Natural killer cell (primary cell): Measurements from ENCODE around the gene PSMG1. TPM values are rescaled to one million over a fixed set of nuclear protein-coding genes. Genes with fewer than 3 reads are reported as not detected.
A peak's percentile ranks its signal among the peaks of the same experiment; 100 is the strongest.

Source experiments
- ATAC-seq, 3 donors: fragments of 150-1000 bp in 2 of 3; fragments of 200-7000 bp in 1 of 3; cut with Tn5 transposase; 1 replicate in 1 of 3; 2 replicates in 2 of 3; pipeline ENCODE4 v1.10.0; 2021; ENCODE audit warnings: mild to moderate bottlenecking in 2 of 3, moderate library complexity in 2 of 3
- DNase-seq, 2 donors: peaks; one replicate each; pipeline versions ENCODE4 v3.0.0 to v3.0.0-alpha.2; 2013 to 2021; ENCODE audit warnings: mixed read lengths in 1 of 2
- H3K27ac ChIP-seq: one replicate; pipeline ENCODE4 v1.5.1; 2013; ENCODE audit warnings: mild to moderate bottlenecking, low read length
- H3K27me3 ChIP-seq: one replicate; pipeline ENCODE4 v1.6.1; 2013; ENCODE audit warnings: low read length; ENCODE audit not compliant: control insufficient read depth, insufficient read depth
- H3K36me3 ChIP-seq: one replicate; pipeline ENCODE4 v1.6.1; 2013; ENCODE audit warnings: low read length; ENCODE audit not compliant: control insufficient read depth, insufficient read depth
- H3K4me1 ChIP-seq: one replicate; pipeline ENCODE4 v1.6.1; 2013; ENCODE audit warnings: low read length; ENCODE audit not compliant: control insufficient read depth, insufficient read depth
- H3K4me3 ChIP-seq: one replicate; pipeline ENCODE4 v1.5.1; 2013; ENCODE audit warnings: low read length
- H3K9me3 ChIP-seq: one replicate; pipeline ENCODE4 v1.6.1; 2013; ENCODE audit warnings: low read length; ENCODE audit not compliant: control insufficient read depth, insufficient read depth
- H3K27ac Mint-ChIP-seq, 2 donors: one replicate each; pipeline ENCODE4 v1.8.0; 2022; ENCODE audit warnings: mild to moderate bottlenecking in 2 of 2, mixed read lengths in 2 of 2, moderate library complexity in 1 of 2
- H3K27me3 Mint-ChIP-seq, 2 donors: one replicate each; pipeline ENCODE4 v1.8.0; 2022; ENCODE audit warnings: low read depth in 2 of 2, mixed read lengths in 2 of 2
- H3K36me3 Mint-ChIP-seq: one replicate; pipeline ENCODE4 v1.8.0; 2022; ENCODE audit warnings: mixed read lengths
- H3K4me1 Mint-ChIP-seq, 2 donors: one replicate each; pipeline ENCODE4 v1.8.0; 2022; ENCODE audit warnings: mixed read lengths in 2 of 2
- H3K4me3 Mint-ChIP-seq: one replicate; pipeline ENCODE4 v1.8.0; 2022; ENCODE audit warnings: mild to moderate bottlenecking, moderate library complexity, mixed read lengths
- H3K9me3 Mint-ChIP-seq, 2 donors: one replicate each; pipeline ENCODE4 v1.8.0; 2022; ENCODE audit warnings: mixed read lengths in 2 of 2
- CTCF ChIP-seq: fragments of 200-600 bp; IDR thresholded peaks from one replicate; pipeline ENCODE4 v1.8.0; 2022; ENCODE audit warnings: antibody characterized with exemption
- WGBS: methylation state at CpG from one replicate; pipeline ENCODE4 v1.1.7; 2013; ENCODE audit warnings: missing lambda C conversion rate; ENCODE audit not compliant: insufficient coverage; 5-methylcytosine and 5-hydroxymethylcytosine counted together
- intact Hi-C: fragments of 100-400 bp; cut with micrococcal nuclease; formaldehyde crosslinking; loops from one replicate; pipeline ENCODE4 v1.14.2; 2022
- total RNA-seq, 4 donors: library from RNA; stranded (reverse); fragments of 120-200 nt in 1 of 4; gene quantifications; one replicate each; pipeline versions ENCODE4 v1.2.3 to v1.2.4, GENCODE V29; 2013 to 2022

PSMG1 gene
- total RNA-seq, 3 donors from 2014 or later (not counting 1 experiment from before 2014, with no cell fraction given) = 11.3 to 12.1 (median 12.0) TPM

GRCh38 chr21:39181205-39181818, 1.9 kb downstream of the PSMG1 start:
- intact Hi-C loops = loop anchor here (5.0 kb wide), 1 partner anchor 266 kb away; the partner anchor contains the start of gene LCA5L
- no peak for ATAC-seq
- Mint-ChIP-seq H3K27ac (peak overlapping the region in 1 of 2 donors; percentile 93), H3K9me3 (no peaks in the 10 kb centered on the region), H3K4me3 (peak overlapping the region; percentile 98), H3K4me1 (peaks cover 29 to 38% of the 10 kb centered on the region in 2 donors), H3K36me3 (no peaks in the 10 kb centered on the region), H3K27me3 (no peaks in the 10 kb centered on the region)
- Histone ChIP-seq H3K27ac (no peak overlapping the region), H3K9me3 (no peaks in the 10 kb centered on the region), H3K27me3 (no peaks in the 10 kb centered on the region), H3K4me1 (peaks cover 8% of the 10 kb centered on the region), H3K36me3 (peaks cover 7% of the 10 kb centered on the region), H3K4me3 (no peak overlapping the region)
- TF ChIP-seq CTCF = no peak
- 95% methylated on average over 4 of the region's 4 CpGs for WGBS
- DNase-seq = no peak

GRCh38 chr21:39180429-39181019, 2.7 kb downstream of the PSMG1 start:
- no peak overlapping the region for H3K27ac Mint-ChIP-seq
- peak in 1 of 2 donors; percentile 42 for DNase-seq
- H3K4me3 Mint-ChIP-seq = peak overlapping the region; percentile 53

DNA sequence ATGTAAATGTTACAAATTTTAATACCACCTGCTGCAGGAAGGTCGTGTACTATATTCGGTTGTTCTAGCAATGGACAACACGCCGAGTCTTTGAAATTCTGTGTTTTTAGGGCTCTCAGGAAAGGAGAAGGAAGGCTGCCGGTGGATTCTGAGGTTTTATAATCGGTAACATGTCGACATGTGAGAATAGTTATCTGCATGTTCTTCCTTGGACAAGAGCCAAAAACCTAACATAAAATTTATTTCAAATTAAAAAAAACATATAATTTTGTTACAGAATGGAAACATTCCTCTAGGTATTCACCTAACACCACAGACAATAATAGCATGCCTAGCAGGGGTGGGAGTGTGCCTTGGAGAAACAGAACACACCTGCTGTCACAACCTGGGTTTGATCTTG, 4.8 kb downstream of the PSMG1 start:
- Mint-ChIP-seq H3K36me3 (no peaks in the 10 kb centered on the region), H3K27ac (no peak overlapping the region), H3K9me3 (no peaks in the 10 kb centered on the region), H3K27me3 (no peaks in the 10 kb centered on the region), H3K4me1 (peaks cover 21 to 34% of the 10 kb centered on the region in 2 donors), H3K4me3 (no peak overlapping the region)
- TF ChIP-seq CTCF = no peak
- Histone ChIP-seq H3K4me3 (no peak overlapping the region), H3K4me1 (peaks cover 8% of the 10 kb centered on the region), H3K27me3 (no peaks in the 10 kb centered on the region), H3K27ac (no peak overlapping the region), H3K36me3 (peaks cover 17% of the 10 kb centered on the region), H3K9me3 (no peaks in the 10 kb centered on the region)
- no peak for DNase-seq
- no peak for ATAC-seq
- intact Hi-C loops = loop anchor here (10.0 kb wide), 1 partner anchor 444 kb away; no protein-coding TSS in a partner anchor
- 82% methylated on average over 5 of the region's 7 CpGs for WGBS

More at GRCh38 chr21:39180429-39181019, 2.7 kb downstream of the PSMG1 start:
- no peak for TF ChIP-seq CTCF
- no peaks in the 10 kb centered on the region for H3K9me3 ChIP-seq
- no peak overlapping the region for H3K27ac ChIP-seq
- Mint-ChIP-seq H3K27me3 (no peaks in the 10 kb centered on the region), H3K9me3 (no peaks in the 10 kb centered on the region), H3K36me3 (no peaks in the 10 kb centered on the region), H3K4me1 (peaks cover 29 to 43% of the 10 kb centered on the region in 2 donors)
- WGBS = 100% methylated on average over 2 of the region's 2 CpGs
- peaks cover 10% of the 10 kb centered on the region for H3K36me3 ChIP-seq
- no peak overlapping the region for H3K4me3 ChIP-seq
- no peak for ATAC-seq
- H3K4me1 ChIP-seq = peaks cover 8% of the 10 kb centered on the region
- intact Hi-C loops = loop anchor here (5.0 kb wide), 1 partner anchor 267 kb away; the partner anchor contains the start of gene LCA5L
- no peaks in the 10 kb centered on the region for H3K27me3 ChIP-seq
